NCI-H2171 treated with DMSO at 0.1 percent for 48 hours (cell line): ENCODE measurements around the gene JARID2.

Source experiments
- DNase-seq: peaks from one replicate; lab custom pipeline; 2025; lab: John Stamatoyannopoulos, UW

JARID2 gene

DNA sequence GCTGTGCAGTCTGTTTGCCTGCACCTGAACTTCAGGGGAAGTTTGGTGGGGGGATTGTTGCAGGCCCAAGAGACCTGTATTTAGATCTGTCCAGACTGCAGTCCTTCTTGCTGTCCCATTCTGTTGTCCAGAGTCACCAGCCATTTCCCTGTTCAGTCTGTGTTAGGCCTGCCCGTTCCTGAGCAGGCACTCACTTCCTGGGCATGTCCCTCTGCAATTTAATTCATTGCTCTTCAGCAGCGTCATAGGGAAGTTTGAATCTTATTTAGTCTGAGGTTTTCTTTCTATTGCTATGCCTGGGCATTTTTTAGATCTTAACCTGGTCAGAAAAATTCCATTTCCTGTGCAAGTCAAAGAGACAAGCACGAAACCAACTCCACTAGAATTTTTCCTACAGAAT, 226.8 kb downstream of the JARID2 start:
- DNase-seq = no peak

GRCh38 chr6:15473174-15473573, 227.3 kb downstream of the JARID2 start:
- no peak for DNase-seq

DNA sequence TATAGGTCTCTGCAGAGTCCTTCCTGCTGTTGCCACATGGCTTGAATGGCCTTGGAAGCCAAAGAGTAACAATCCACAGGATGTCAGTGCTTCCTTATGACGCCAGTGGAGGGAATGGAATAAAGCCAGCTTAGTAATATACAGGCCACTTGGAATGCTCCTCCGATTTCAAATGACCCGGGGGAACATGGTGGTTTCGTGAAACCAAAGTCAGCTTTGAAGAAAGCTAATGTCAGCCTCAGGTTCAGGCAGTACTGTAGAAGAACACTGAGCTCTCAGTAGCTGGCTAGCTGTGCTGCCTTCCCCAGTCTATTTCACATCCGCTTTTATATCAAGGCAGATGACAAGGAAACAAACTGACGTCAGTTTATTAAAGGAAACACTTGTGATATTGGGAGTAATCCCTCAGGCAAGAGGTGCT, 227.9 kb downstream of the JARID2 start:
- DNase-seq = no peak

DNA sequence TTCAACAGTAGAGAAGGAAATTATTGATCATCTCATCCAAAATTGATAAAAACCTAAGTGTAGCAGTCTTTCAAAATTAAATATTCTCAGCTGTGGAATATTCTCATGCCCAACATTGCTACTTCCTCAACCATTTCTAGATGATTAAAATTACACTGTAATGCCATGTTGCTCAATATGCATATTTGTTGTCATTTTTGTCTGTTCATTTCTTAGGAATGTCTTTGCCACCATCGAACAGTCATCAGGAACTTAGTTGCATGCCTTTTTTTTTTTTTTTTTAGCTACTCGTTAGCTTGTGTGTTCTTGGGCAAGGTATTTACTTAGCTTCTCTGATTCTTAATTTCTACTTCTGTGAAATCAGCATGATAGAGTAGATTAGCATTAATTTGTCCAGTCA, 228.3 kb downstream of the JARID2 start:
- DNase-seq = no peak

GRCh38 chr6:15475261-15475660, 229.4 kb downstream of the JARID2 start:
- peak; percentile 40 for DNase-seq

GRCh38 chr6:15475872-15476271, 230.0 kb downstream of the JARID2 start:
- no peak for DNase-seq

GRCh38 chr6:15476631-15477380, 230.9 kb downstream of the JARID2 start:
- DNase-seq = no peak

- DNase-seq = no peak
Measured at GRCh38 chr6:15477746-15478145, 231.9 kb downstream of the JARID2 start.

GRCh38 chr6:15479761-15480160, 233.9 kb downstream of the JARID2 start:
- DNase-seq = no peak

- no peak for DNase-seq
Measured at GRCh38 chr6:15480525-15480924, 234.7 kb downstream of the JARID2 start.

GRCh38 chr6:15481390-15482291, 235.8 kb downstream of the JARID2 start:
- DNase-seq = peak; percentile 24

DNA sequence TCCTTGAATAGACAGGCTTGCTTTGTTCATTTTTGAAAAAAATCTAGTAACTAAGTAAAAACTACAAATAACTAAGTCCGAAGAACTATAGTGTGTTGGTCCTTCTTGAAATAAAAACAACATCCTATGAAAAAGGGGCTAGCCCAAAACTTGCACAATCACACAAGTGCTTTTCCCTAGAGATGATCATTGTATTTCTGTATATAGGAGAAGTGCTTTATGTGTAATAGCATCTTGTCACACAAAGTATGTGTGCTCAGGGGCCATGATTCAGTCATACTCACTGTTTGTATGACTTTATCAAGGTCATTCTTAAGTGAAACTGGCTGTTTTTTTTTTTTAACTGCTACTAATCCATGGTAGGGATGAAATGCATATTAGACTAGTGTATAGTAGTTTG, 237.2 kb downstream of the JARID2 start:
- no peak for DNase-seq

GRCh38 chr6:15484140-15484539, 238.3 kb downstream of the JARID2 start:
- no peak for DNase-seq

- no peak for DNase-seq
Measured at GRCh38 chr6:15484821-15485220, 239.0 kb downstream of the JARID2 start.

GRCh38 chr6:15485936-15486335, 240.1 kb downstream of the JARID2 start:
- no peak for DNase-seq

- no peak for DNase-seq
Measured at GRCh38 chr6:15487262-15487661, 241.4 kb downstream of the JARID2 start.

GRCh38 chr6:15489261-15489962, 243.5 kb downstream of the JARID2 start:
- DNase-seq = no peak

DNA sequence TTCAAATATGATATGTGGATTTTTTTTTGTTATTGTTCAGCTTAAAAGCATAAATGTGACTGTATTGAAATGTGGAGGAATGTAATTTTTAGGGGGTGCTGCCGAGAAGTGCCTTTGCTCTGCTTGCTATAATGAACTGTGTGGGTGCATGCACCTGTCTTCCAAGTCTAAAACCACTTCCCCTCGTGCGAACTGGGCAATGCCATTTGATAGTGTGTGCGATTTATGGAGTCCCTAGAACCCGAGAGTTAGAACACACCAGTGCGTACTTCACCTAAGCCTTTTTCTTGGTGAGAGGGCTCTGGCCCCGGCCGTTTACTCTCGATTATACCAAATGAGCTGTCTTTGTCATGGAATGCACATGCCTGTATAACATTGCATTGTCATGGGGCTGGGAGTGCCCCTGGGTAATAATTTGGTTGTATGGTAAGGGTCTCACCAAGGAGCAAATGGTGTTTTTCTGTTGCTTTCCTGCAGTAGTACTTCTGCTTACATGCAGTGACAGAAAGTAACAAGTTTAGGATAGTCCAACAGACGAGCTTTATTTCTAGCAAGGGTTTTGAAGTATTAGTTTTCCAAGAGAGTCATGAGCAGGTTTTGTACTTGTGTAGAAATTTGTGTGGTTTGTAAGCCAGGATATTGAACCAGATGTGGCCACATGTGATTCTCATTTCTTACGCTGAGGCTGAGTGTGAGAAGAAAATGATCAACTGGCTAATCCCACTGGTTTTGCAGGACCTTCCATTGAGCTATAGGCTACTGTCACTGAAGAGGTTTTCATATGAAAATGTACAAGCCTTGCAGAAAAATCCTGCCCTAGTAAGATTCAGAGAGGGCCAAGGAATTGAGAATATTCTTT, 244.6 kb downstream of the JARID2 start:
- DNase-seq = no peak

DNA sequence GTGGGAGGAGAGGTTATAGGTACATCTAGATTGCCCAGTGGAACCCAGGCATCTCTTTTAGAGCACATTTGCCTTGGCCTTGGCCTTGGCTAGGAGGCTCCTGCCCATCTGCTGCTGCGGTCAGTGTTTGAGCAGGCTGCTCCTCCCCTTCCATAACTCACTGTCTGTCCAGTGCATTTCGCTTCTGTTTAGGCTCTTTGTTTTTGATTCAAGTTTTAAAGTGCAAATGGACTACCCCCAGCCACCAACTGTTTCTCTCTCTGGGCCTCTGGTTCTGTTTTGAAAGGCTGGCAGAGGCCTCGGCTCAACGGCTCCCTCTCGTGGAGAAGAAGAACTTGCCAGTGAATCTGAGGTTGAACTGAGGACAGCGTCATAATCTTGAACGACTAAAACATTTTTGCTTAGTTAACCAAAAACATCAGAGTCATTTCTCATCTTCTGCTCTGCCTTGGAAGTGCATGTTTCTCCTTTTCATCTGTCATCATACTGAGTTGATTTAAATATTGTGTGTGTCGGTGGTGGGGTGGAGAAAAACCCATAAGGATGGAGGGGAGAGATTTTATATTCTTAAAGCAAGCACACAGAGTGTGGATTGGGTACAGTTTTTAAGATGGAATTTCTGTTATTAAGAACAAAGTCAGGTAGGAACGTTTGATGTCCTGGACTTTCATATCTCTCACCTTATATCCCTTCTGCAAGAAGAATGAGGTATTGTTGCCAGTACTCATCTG, 245.6 kb downstream of the JARID2 start:
- peak; percentile 20 for DNase-seq

DNA sequence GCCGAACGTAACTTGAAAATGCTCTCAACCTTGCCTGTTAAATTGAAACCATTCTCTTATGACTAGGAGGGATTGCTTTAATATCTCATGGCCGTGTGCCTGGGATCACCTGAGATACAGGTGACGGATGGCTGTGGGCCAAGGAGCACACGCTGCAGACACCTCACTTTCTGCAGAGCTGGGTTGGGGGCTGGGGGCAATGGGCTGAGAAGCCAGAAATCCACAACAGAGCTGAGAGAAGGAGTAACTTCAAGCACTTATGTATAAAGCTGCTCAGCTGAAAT, 246.1 kb downstream of the JARID2 start:
- peak; percentile 7 for DNase-seq
